LNCAP (cell line): ENCODE data around the gene FUT3.

Source experiments
- TF ChIP-seq, protein P1 (sequence below): fragments of 450-650 bp; IDR thresholded peaks from 2 replicates; pipeline ENCODE4 v1.5.1; 2017; ENCODE audit warnings: mild to moderate bottlenecking

FUT3 gene

DNA sequence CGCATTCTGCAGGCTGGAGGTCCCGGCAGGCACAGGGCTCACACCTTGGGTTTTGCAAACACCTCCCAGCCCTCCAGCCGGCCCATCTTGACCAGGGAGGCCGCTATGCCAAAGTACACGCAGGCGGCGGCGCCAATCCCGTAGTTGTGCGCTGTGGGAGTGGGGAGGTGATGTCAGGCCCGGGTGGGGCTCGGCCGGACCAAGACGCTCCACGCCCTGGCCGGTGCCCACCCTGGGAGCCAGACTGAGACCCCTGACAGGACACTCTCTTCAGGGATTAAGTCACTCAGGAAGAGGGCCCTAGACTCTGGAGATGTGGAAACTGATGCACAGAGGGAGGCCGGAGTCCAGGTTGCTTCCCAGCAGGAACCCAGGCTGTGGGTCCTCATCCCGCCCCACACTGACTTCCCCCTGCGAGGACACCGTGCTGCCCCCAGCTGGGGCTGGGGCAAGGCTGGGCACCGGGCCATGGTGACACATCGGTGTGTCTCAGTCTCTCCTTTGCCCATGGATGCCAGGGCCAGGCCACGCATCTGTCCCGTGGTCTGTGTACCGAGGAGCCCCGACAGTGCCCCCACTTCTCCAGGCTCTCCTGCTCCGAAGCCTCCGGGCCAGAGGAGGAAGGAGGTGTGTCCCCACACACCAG is 43.6 kb upstream of the FUT3 start:
- TF ChIP-seq, protein P1, sequence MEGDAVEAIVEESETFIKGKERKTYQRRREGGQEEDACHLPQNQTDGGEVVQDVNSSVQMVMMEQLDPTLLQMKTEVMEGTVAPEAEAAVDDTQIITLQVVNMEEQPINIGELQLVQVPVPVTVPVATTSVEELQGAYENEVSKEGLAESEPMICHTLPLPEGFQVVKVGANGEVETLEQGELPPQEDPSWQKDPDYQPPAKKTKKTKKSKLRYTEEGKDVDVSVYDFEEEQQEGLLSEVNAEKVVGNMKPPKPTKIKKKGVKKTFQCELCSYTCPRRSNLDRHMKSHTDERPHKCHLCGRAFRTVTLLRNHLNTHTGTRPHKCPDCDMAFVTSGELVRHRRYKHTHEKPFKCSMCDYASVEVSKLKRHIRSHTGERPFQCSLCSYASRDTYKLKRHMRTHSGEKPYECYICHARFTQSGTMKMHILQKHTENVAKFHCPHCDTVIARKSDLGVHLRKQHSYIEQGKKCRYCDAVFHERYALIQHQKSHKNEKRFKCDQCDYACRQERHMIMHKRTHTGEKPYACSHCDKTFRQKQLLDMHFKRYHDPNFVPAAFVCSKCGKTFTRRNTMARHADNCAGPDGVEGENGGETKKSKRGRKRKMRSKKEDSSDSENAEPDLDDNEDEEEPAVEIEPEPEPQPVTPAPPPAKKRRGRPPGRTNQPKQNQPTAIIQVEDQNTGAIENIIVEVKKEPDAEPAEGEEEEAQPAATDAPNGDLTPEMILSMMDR, result no peak

DNA sequence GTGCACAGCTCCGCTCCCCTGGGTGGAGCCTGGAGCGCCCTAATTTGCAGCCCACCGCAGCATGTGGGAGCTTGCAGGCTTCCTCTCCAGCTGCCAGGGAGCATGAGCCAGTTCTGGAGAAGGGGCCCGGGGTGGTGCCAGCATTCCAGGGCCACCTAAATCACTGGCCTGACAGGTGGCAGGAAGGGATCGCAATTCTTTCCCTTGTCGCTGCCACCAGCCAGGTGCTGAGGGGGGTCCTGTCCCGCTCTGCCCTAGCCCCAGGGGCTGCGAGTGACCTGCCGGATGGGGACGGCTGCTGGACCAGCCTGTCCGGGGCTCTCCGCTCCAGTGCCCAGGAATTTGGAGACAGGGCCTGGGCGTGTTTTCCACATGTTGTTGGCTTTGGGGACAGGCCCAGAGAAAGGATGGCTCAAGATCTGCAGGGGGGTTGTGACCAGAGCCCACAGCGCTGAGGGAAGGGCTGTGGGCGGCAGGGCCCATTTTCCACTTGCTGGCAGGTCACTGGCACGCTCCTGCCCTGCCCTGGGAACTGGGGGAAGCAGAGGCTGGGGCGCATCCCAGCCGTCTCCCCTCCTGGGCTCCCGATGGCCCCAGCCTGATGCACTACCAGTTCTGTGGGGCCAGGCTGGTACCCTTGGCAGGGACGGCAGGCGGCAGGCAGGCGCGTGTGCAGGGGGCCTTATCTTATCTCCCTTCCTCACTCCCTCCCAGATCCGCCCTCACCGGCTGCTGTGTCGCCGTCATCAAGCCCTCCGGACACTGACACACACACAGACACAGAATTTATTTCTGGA is 42.9 kb upstream of the FUT3 start:
- TF ChIP-seq, protein P1, result no peak

DNA sequence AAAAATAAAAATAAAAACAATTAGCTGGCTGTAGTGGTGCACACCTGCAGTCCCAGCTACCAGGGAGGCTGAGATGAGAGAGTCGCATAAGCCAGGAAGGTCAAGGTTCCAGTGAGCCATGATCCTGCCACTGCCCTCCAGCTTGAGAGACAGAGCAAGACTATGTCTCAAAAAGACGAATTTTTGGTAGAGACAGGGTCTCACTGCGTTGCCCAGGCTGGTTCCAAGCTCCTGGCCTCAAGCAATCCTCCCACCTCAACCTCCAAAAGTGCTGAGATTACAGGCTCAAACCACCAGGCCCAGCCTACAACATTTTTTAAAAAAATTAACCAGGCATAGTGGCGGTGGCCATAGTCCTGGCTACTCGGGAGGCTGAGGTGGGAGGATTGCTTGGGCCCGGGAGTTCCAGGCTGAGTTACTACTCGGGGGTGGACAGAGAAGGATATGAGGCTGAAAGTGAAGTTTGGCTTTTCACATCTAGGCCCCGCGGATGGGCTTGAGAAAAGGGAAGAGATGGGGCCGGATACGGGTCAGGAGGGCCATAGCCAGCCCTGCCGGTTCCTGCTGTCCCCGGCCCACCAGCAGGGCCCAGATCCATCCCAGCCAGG is 42.2 kb upstream of the FUT3 start:
- TF ChIP-seq, protein P1, result no peak

DNA sequence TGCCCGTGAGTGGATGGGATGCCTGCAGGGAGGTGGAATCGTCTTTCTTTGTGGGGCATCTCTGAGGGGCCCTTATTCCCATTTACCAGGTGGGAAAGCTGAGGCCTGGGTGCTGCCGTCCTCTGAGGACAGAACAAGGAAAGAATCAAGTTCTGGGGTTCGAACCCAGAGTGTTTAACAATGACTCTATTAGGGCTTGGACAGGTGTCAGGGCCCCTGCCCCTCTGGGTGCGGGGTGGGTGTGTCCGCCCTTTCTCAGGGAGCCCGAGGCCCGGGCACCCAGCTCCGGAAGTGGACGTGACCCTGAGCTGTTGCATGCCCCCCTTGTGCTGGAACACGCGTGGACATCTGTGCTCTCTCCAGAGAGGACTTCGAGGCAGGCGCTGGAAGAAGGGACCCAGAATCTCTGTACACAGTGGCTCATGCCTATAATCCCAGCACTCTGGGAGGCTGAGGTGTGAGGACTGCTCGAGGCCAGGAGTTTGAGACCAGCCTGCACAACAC is 41.6 kb upstream of the FUT3 start:
- TF ChIP-seq, protein P1, result no peak

DNA sequence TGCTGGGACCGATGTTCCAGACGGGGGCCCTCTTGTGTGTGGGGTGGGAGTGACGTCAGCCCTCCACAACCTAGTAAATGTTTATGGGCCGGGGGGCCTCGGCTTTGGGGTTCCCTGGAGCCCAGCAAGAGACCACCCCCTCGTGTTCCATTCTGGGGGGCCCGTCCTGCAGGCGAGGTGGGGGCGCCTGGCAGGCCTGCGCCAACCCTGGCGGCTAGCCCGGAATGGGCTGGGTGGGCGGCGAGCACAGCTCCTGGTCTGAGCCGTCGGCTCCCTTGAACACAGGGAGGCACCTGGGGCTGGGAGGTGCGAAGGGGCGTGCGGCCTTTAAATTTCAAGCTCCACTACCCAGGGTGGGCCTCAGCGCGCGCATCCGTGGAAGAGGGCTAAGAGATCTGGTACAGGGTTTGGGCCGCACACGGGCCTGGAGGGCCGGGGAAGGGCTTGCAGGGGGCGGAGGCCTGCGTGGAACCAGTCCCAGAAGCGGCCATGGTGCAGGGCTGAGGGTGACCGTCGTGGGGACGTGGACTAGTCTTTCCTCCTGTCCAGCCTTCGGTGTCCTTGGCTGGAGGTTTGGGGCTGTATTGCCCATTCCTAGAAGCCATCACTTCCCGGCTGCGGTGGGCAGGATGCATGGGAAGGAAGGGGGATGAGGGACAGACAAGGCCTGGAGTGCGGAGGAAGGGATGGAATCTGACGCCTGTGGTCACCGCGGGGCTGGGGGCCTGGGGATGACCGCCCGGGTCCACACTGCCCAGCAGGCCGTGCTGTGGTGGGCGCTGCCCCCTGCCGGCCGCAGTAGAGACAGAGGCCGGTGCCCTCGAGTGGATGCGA is 40.9 kb upstream of the FUT3 start:
- TF ChIP-seq, protein P1, result peak; percentile 61

DNA sequence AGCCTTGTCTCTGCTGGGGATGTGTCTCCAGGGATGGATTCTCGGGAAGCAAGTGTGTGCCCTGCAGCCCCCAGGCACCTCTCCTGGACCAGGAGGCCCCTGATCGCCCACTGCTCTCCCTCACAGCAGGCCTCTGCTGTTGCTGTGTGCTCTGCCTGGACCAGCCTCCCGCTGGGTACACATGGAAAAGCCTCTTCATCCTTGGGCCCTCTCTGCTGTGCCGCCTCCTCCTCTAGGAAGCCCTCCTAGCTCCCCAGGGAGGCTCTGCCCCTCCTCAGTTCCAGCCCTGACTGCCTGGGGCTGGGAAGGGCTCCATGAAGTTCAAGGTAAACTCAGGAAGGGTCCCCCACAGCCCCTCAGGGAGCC is 40.3 kb upstream of the FUT3 start:
- TF ChIP-seq, protein P1, result no peak

DNA sequence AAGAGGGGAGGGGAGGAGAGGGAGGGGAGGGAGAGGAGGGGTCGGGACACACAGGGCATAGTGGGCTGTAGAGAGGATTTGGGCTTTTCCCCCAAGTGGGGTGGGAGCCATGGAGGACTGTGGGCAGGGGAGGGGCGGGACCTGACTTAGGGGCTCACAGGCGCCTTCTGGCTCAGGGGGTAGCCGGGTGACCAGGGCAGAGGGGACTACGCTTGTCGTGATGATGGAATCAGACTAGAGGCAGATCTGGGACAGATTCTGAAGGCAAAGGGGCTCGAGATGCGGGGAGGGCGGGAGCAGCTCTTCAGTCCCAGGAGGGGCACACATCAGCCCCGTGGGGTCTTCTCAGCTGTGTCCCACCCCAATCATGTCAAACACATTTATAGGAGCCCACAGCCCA is 38.9 kb upstream of the FUT3 start:
- TF ChIP-seq, protein P1, result no peak
